HepG2 (cell line): ENCODE measurements around the gene FHIT. TPM values are rescaled to one million over a fixed set of nuclear protein-coding genes. Genes with fewer than 3 reads are reported as not detected.

Experiments used
- ATAC-seq: fragments of 200-7000 bp; cut with Tn5 transposase; 3 replicates; pipeline ENCODE4 v1.9.1; 2020; ENCODE audit warnings: mild to moderate bottlenecking, moderate library complexity
- BruUV-seq: library from RNA; stranded (reverse); fragments of 400-500 nt; replicated peaks from 2 replicates; lab custom pipeline; 2021; lab: Mats Ljungman, UMichigan
- CTCF ChIA-PET: fragments of 300-600 bp; formaldehyde crosslinking; extraction: SDS; loops from one replicate; lab custom pipeline; 2021; ENCODE audit warnings: low total read pairs, inconsistent platforms, low intra/inter-chr PET ratio; lab: Yijun Ruan, JAX
- POLR2A ChIA-PET: fragments of 350-600 bp; sonication (Branson Sonifier 250); formaldehyde crosslinking; loops from one replicate; lab custom pipeline; 2020; ENCODE audit warnings: antibody characterized with exemption, inconsistent platforms; lab: Yijun Ruan, JAX
- DNase-seq: peaks from one replicate; pipeline ENCODE4 v3.0.0-alpha.2; 2015; ENCODE audit warnings: low spot score
- FAIRE-seq: peaks from 3 replicates; lab custom pipeline; 2011; peaks lifted over from hg19 to GRCh38; lab: Jason Lieb, UNC
- H2AFZ ChIP-seq: one replicate; pipeline ENCODE4 v1.6.1; 2011; ENCODE audit warnings: low read length, inconsistent platforms
- H3K27ac ChIP-seq: fragments of 300-600 bp; 3 replicates; pipeline ENCODE4 v1.8.0; 2011; ENCODE audit warnings: mixed run types, mild to moderate bottlenecking, mixed read lengths, low read length, inconsistent platforms; ENCODE audit not compliant: insufficient read depth; ENCODE audit errors: extremely low read length
- H3K27me3 ChIP-seq, 2 experiments: fragments of 200-600 bp in 1 of 2; 2 replicates in 1 of 2; 3 replicates in 1 of 2; pipeline versions ENCODE4 v1.6.0 to v1.8.0; 2011; ENCODE audit warnings: low read length in 2 of 2, mild to moderate bottlenecking in 2 of 2, moderate library complexity in 2 of 2, inconsistent platforms in 1 of 2; ENCODE audit not compliant: insufficient read depth in 2 of 2, control insufficient read depth in 1 of 2
- H3K36me3 ChIP-seq, 2 experiments: fragments of 200-600 bp in 1 of 2; replicated peaks in 1 of 2; 2 replicates in 1 of 2; 3 replicates in 1 of 2; pipeline versions ENCODE4 v1.5.1 to v1.8.0; 2011; ENCODE audit warnings: low read length in 2 of 2, inconsistent platforms in 1 of 2; ENCODE audit not compliant: insufficient read depth in 2 of 2, control insufficient read depth in 1 of 2
- H3K4me1 ChIP-seq: 2 replicates; pipeline ENCODE4 v1.5.1; 2012; ENCODE audit warnings: low read length, inconsistent platforms; ENCODE audit not compliant: insufficient read depth
- H3K4me2 ChIP-seq: 2 replicates; pipeline ENCODE4 v1.6.0; 2011; ENCODE audit warnings: low read depth, low read length, inconsistent platforms
- H3K4me3 ChIP-seq, 3 experiments: fragments of 200-600 bp in 1 of 3; sonication (generic), shearing (Covaris generic) in 1 of 3; replicated peaks in 1 of 3; 2 replicates each; pipeline ENCODE4 v1.5.1; 2011 to 2016; ENCODE audit warnings: low read length in 3 of 3, inconsistent platforms in 2 of 3, low read depth in 2 of 3, mild to moderate bottlenecking in 2 of 3, control low read depth in 1 of 3, mixed read lengths in 1 of 3; ENCODE audit not compliant: insufficient read depth in 1 of 3
- H3K79me2 ChIP-seq: one replicate; pipeline ENCODE4 v1.6.1; 2011; ENCODE audit warnings: low read length, inconsistent platforms; ENCODE audit not compliant: insufficient read depth
- H3K9ac ChIP-seq: 2 replicates; pipeline ENCODE4 v1.6.0; 2011; ENCODE audit warnings: mild to moderate bottlenecking, low read depth, low read length, inconsistent platforms; ENCODE audit not compliant: insufficient read depth
- H3K9me3 ChIP-seq: 2 replicates; pipeline ENCODE4 v1.5.1; 2012; ENCODE audit warnings: mild to moderate bottlenecking, low read length
- H4K20me1 ChIP-seq: 2 replicates; pipeline ENCODE4 v1.6.0; 2011; ENCODE audit warnings: inconsistent platforms, mild to moderate bottlenecking, low read length, moderate library complexity; ENCODE audit not compliant: insufficient read depth
- GTF3A ChIP-seq: sonication (generic); formaldehyde crosslinking; conservative IDR thresholded peaks from 2 replicates; pipeline ENCODE4 v1.4.0; 2020; ENCODE audit warnings: mild to moderate bottlenecking, missing genetic modification reagents
- IRF9 ChIP-seq: sonication (generic); formaldehyde crosslinking; IDR thresholded peaks from 2 replicates; pipeline ENCODE4 v1.8.0; 2022; ENCODE audit warnings: missing genetic modification reagents, mild to moderate bottlenecking, borderline replicate concordance
- KDM5A ChIP-seq: fragments of 200-600 bp; sonication (generic); IDR thresholded peaks from 2 replicates; pipeline ENCODE4 v1.7.0; 2018; ENCODE audit warnings: antibody characterized with exemption, mild to moderate bottlenecking, low read length, borderline replicate concordance
- MATR3 ChIP-seq: sonication (generic); formaldehyde crosslinking; IDR thresholded peaks from 2 replicates; pipeline ENCODE4 v1.4.0; 2020; ENCODE audit warnings: missing genetic modification reagents
- MYC ChIP-seq: sonication (generic); formaldehyde crosslinking; IDR thresholded peaks from 2 replicates; pipeline ENCODE4 v1.9.0; 2021; ENCODE audit warnings: missing genetic modification reagents, borderline replicate concordance
- ONECUT2 ChIP-seq: sonication (generic); formaldehyde crosslinking; IDR thresholded peaks from 2 replicates; pipeline ENCODE4 v1.4.0; 2020; ENCODE audit warnings: missing genetic modification reagents
- PRMT3 ChIP-seq: sonication (generic); formaldehyde crosslinking; IDR thresholded peaks from 2 replicates; pipeline ENCODE4 v1.8.1; 2022; ENCODE audit warnings: low read depth, mild to moderate bottlenecking, moderate library complexity, missing genetic modification reagents, borderline replicate concordance
- RFX3 ChIP-seq: IDR thresholded peaks from 2 replicates; pipeline ENCODE4 v1.6.1; 2016; ENCODE audit warnings: missing biosample characterization, missing genetic modification reagents
- SETDB1 ChIP-seq: sonication (generic); formaldehyde crosslinking; IDR thresholded peaks from 2 replicates; pipeline ENCODE4 v1.5.1; 2020; ENCODE audit warnings: missing genetic modification reagents, mild to moderate bottlenecking, borderline replicate concordance
- SMARCC2 ChIP-seq: fragments of 450-650 bp; IDR thresholded peaks from 2 replicates; pipeline ENCODE4 v1.6.1; 2017; ENCODE audit warnings: antibody characterized with exemption, mild to moderate bottlenecking
- SP5 ChIP-seq: IDR thresholded peaks from 2 replicates; pipeline ENCODE4 v1.6.1; 2016; ENCODE audit warnings: low read depth, borderline replicate concordance
- WIZ ChIP-seq: sonication (generic); formaldehyde crosslinking; IDR thresholded peaks from 2 replicates; pipeline ENCODE4 v1.5.1; 2020; ENCODE audit warnings: mild to moderate bottlenecking, missing genetic modification reagents
- ZFAT ChIP-seq: sonication (generic); formaldehyde crosslinking; conservative IDR thresholded peaks from 2 replicates; pipeline ENCODE4 v1.8.1; 2023; ENCODE audit warnings: missing genetic modification reagents, inconsistent platforms
- ZKSCAN8 ChIP-seq: IDR thresholded peaks from 2 replicates; pipeline ENCODE4 v1.6.1; 2016; ENCODE audit warnings: borderline replicate concordance, missing genetic modification reagents, missing compliant biosample characterization
- ZNF292 ChIP-seq: sonication (generic); formaldehyde crosslinking; IDR thresholded peaks from 2 replicates; pipeline ENCODE4 v1.8.1; 2022; ENCODE audit warnings: mild to moderate bottlenecking, low read depth, missing genetic modification reagents, borderline replicate concordance
- ZNF570 ChIP-seq: sonication (generic); formaldehyde crosslinking; IDR thresholded peaks from 2 replicates; pipeline ENCODE4 v1.4.0; 2020; ENCODE audit warnings: mild to moderate bottlenecking, missing genetic modification reagents, borderline replicate concordance
- ZNF577 ChIP-seq: sonication (generic); formaldehyde crosslinking; IDR thresholded peaks from 2 replicates; pipeline ENCODE4 v1.4.0; 2020; ENCODE audit warnings: mild to moderate bottlenecking, low read depth, missing genetic modification reagents, borderline replicate concordance
- WGBS: methylation state at CpG from one replicate; pipeline ENCODE4 v1.1.6; 2017; ENCODE audit warnings: low lambda C conversion rate; 5-methylcytosine and 5-hydroxymethylcytosine counted together
- in situ Hi-C: cut with HindIII; loops from 2 replicates; pipeline ENCODE4 v1.10.0; 2017; ENCODE audit warnings: low pct_unique_long_range_greater_than_20kb; ENCODE audit not compliant: extremely low pct_ligation_motif_present
- intact Hi-C: fragments of 100-400 bp; cut with micrococcal nuclease; formaldehyde crosslinking; loops from one replicate; pipeline ENCODE4 v1.10.0; 2022; ENCODE audit not compliant: unreplicated experiment
- polyA plus RNA-seq, 8 experiments: library from polyadenylated mRNA; depleted of rRNA in 3 of 8; stranded (reverse) in 7 of 8; unstranded in 1 of 8; fragments of >200 nt; fragmentation: Illumina TruSeq in 4 of 8; extraction: Trizol in 4 of 8; gene quantifications; 2 replicates each; pipeline versions ENCODE4 v1.2.1 to v1.2.3, GENCODE V29; 2011 to 2016; ENCODE audit warnings: low read depth in 4 of 8, missing spikeins in 1 of 8, mixed read lengths in 1 of 8; ENCODE audit not compliant: insufficient read depth in 1 of 8
- total RNA-seq, 5 experiments: library from RNA; depleted of rRNA; stranded (reverse); fragments of >200 nt; fragmentation: Illumina TruSeq; extraction: Trizol; gene quantifications; 2 replicates each; pipeline ENCODE4 v1.2.3, GENCODE V29; 2016; ENCODE audit warnings: low read depth in 1 of 5
- TF ChIP-seq, protein P1 (sequence below): sonication (generic); formaldehyde crosslinking; IDR thresholded peaks from 2 replicates; pipeline ENCODE4 v1.5.0; 2020; ENCODE audit warnings: mild to moderate bottlenecking, missing genetic modification reagents
- TF ChIP-seq, protein P2 (sequence below): sonication (generic); formaldehyde crosslinking; IDR thresholded peaks from 2 replicates; pipeline ENCODE4 v1.5.0; 2020; ENCODE audit warnings: missing genetic modification reagents

FHIT gene
- total and polyA plus RNA-seq, 2 of the 13 experiments (the other 11 are each of a cell fraction or from before 2014, with no cell fraction given), result 4.0 to 4.6 TPM

DNA sequence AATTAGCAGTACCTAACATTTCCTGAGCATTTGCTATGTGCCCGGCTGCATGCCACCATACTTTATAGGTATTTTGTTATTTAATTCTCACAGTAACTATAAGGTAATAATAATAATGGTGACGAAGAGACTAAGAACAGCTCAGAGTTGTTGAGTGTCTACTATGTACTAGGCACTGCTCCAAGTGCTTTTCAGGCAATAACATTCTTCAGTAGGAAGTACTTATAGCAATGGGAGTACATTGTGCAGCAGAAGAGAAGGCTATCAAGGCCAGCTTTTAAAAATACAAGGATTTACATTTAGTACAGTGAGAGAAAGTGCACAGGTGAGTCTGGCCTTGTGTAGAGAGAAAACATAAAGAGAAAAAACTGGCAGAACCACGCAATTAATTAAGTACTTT, 647.4 kb downstream of the FHIT start (continued):
- no peak for TF ChIP-seq SETDB1
- TF ChIP-seq IRF9 (CRISPR knock-in tag), result no peak
- TF ChIP-seq ZFAT (CRISPR knock-in tag), result no peak

DNA sequence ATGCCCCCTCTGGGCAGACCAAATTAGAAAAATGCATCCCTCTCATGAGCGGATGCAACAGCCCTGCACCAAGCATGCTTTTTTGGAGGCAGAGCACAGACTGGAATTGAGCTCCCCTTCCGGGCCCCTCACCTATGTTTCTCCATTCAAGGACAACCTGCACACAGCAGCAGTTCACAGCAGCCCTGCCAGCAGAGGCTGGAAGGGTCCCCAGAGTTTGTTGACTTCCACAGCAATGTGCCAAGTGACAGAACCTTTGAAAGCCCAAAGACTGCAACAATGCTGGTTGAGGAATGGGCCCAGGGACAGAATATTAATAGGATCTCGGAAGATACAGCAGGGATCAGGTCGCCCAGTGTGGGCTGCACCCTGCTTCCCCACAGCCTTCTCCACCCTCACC, 650.4 kb downstream of the FHIT start:
- ChIA-PET POLR2A (no interaction called here), CTCF (no interaction called here)
- Histone ChIP-seq H3K9ac (no peak overlapping the region), H3K4me2 (no peak overlapping the region), H3K79me2 (no peaks in the 10 kb centered on the region), H3K4me3 (no peak overlapping the region), H2AFZ (no peak overlapping the region), H3K9me3 (no peaks in the 10 kb centered on the region), H3K27me3 (no peaks in the 10 kb centered on the region; a peak in 1 of 5 replicates), H3K27ac (no peak overlapping the region), H4K20me1 (no peaks in the 10 kb centered on the region), H3K36me3 (no peaks in the 10 kb centered on the region), H3K4me1 (0 out of 2 replicates have a peak, but pooled peaks cover 8% of the 10 kb centered on the region)
- 57% methylated on average over 3 of the region's 4 CpGs for WGBS
- in situ Hi-C loops, result no loop called here
- no peak for ATAC-seq
- TF ChIP-seq SMARCC2, result no peak
- no peak for TF ChIP-seq ONECUT2
- no peak for TF ChIP-seq MYC (CRISPR knock-in tag)
- TF ChIP-seq KDM5A, result no peak
- TF ChIP-seq, protein P1, sequence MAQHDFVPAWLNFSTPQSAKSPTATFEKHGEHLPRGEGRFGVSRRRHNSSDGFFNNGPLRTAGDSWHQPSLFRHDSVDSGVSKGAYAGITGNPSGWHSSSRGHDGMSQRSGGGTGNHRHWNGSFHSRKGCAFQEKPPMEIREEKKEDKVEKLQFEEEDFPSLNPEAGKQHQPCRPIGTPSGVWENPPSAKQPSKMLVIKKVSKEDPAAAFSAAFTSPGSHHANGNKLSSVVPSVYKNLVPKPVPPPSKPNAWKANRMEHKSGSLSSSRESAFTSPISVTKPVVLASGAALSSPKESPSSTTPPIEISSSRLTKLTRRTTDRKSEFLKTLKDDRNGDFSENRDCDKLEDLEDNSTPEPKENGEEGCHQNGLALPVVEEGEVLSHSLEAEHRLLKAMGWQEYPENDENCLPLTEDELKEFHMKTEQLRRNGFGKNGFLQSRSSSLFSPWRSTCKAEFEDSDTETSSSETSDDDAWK (CRISPR knock-in tag), result no peak
- no peak for TF ChIP-seq RFX3 (CRISPR knock-in tag)
- TF ChIP-seq WIZ, result no peak
- TF ChIP-seq PRMT3 (CRISPR knock-in tag), result no peak
- TF ChIP-seq MATR3 (CRISPR knock-in tag), result no peak
- TF ChIP-seq SP5, result no peak
- no peak for TF ChIP-seq GTF3A (CRISPR knock-in tag)
- TF ChIP-seq ZNF570 (CRISPR knock-in tag), result no peak
- TF ChIP-seq ZKSCAN8 (CRISPR knock-in tag), result no peak
- TF ChIP-seq, protein P2, sequence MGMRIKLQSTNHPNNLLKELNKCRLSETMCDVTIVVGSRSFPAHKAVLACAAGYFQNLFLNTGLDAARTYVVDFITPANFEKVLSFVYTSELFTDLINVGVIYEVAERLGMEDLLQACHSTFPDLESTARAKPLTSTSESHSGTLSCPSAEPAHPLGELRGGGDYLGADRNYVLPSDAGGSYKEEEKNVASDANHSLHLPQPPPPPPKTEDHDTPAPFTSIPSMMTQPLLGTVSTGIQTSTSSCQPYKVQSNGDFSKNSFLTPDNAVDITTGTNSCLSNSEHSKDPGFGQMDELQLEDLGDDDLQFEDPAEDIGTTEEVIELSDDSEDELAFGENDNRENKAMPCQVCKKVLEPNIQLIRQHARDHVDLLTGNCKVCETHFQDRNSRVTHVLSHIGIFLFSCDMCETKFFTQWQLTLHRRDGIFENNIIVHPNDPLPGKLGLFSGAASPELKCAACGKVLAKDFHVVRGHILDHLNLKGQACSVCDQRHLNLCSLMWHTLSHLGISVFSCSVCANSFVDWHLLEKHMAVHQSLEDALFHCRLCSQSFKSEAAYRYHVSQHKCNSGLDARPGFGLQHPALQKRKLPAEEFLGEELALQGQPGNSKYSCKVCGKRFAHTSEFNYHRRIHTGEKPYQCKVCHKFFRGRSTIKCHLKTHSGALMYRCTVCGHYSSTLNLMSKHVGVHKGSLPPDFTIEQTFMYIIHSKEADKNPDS (CRISPR knock-in tag), result no peak
- no peak for TF ChIP-seq ZNF577 (CRISPR knock-in tag)
- TF ChIP-seq ZNF292 (CRISPR knock-in tag), result no peak
- BruUV-seq, result no TSS peak
- no peak for DNase-seq
- intact Hi-C loops, result no loop called here
- FAIRE-seq, result no peak
